WTC11 (cell line): ENCODE results near the gene PLXDC2. TPM values are rescaled to one million over a fixed set of nuclear protein-coding genes. Genes with fewer than 3 reads are reported as not detected.

Source experiments
- ATAC-seq: fragments of 200-7000 bp; cut with Tn5 transposase; 2 replicates; pipeline ENCODE4 v1.10.0; 2021; ENCODE audit warnings: mild to moderate bottlenecking, moderate library complexity
- CTCF ChIA-PET: fragments of 300-600 bp; sonication (Branson Sonifier 250); formaldehyde crosslinking; loops from one replicate; lab custom pipeline; 2021; ENCODE audit warnings: antibody characterized with exemption; lab: Charles Lee
- POLR2A ChIA-PET: fragments of 350-600 bp; sonication (Branson Sonifier 250); formaldehyde crosslinking; loops from one replicate; lab custom pipeline; 2021; ENCODE audit warnings: antibody characterized with exemption; lab: Charles Lee
- DNase-seq: peaks from one replicate; pipeline ENCODE4 v3.0.0; 2021; ENCODE audit warnings: low spot score
- H3K27ac Mint-ChIP-seq: 2 replicates; pipeline ENCODE4 v1.8.0; 2021; ENCODE audit warnings: mixed read lengths
- H3K27me3 Mint-ChIP-seq: 2 replicates; pipeline ENCODE4 v1.8.0; 2021; ENCODE audit warnings: low read depth, mild to moderate bottlenecking, moderate library complexity, mixed read lengths
- H3K36me3 Mint-ChIP-seq: 2 replicates; pipeline ENCODE4 v1.8.0; 2021; ENCODE audit warnings: mixed read lengths
- H3K4me1 Mint-ChIP-seq: 2 replicates; pipeline ENCODE4 v1.8.0; 2022; ENCODE audit warnings: mixed read lengths
- H3K4me3 Mint-ChIP-seq: 2 replicates; pipeline ENCODE4 v1.8.0; 2021; ENCODE audit warnings: mild to moderate bottlenecking, moderate library complexity, mixed read lengths
- H3K9me3 Mint-ChIP-seq: 2 replicates; pipeline ENCODE4 v1.8.0; 2021; ENCODE audit warnings: mixed read lengths
- ATF2 ChIP-seq: sonication (generic); formaldehyde crosslinking; IDR thresholded peaks from 2 replicates; pipeline ENCODE4 v1.8.1; 2022; ENCODE audit warnings: low read depth, missing genetic modification reagents, borderline replicate concordance
- ATF6 ChIP-seq: sonication (generic); formaldehyde crosslinking; IDR thresholded peaks from 2 replicates; pipeline ENCODE4 v1.8.1; 2023; ENCODE audit warnings: mild to moderate bottlenecking, missing genetic modification reagents
- E2F4 ChIP-seq: sonication (generic); formaldehyde crosslinking; IDR thresholded peaks from 2 replicates; pipeline ENCODE4 v1.8.1; 2022; ENCODE audit warnings: low read depth, mild to moderate bottlenecking, moderate library complexity, missing genetic modification reagents, borderline replicate concordance
- ELF4 ChIP-seq: sonication (generic); formaldehyde crosslinking; IDR thresholded peaks from 2 replicates; pipeline ENCODE4 v1.8.1; 2022; ENCODE audit warnings: low read depth, mild to moderate bottlenecking, moderate library complexity, missing genetic modification reagents
- EMX1 ChIP-seq: fragments of 250-450 bp; sonication (Bioruptor Pico); IDR thresholded peaks from 2 replicates; pipeline ENCODE4 v1.8.0; 2021; ENCODE audit warnings: mild to moderate bottlenecking
- ESRRA ChIP-seq: sonication (generic); formaldehyde crosslinking; IDR thresholded peaks from 2 replicates; pipeline ENCODE4 v1.8.1; 2022; ENCODE audit warnings: mild to moderate bottlenecking, missing genetic modification reagents, borderline replicate concordance
- ETV6 ChIP-seq: sonication (generic); formaldehyde crosslinking; IDR thresholded peaks from 2 replicates; pipeline ENCODE4 v1.8.1; 2022; ENCODE audit warnings: mild to moderate bottlenecking, missing genetic modification reagents
- FOXK1 ChIP-seq: sonication (generic); formaldehyde crosslinking; IDR thresholded peaks from 2 replicates; pipeline ENCODE4 v1.8.0; 2022; ENCODE audit warnings: mild to moderate bottlenecking, moderate library complexity, missing genetic modification reagents
- FOXP1 ChIP-seq: sonication (generic); formaldehyde crosslinking; IDR thresholded peaks from 2 replicates; pipeline ENCODE4 v1.8.0; 2022; ENCODE audit warnings: missing genetic modification reagents, mild to moderate bottlenecking, moderate library complexity, borderline replicate concordance
- GABPB1 ChIP-seq: sonication (generic); formaldehyde crosslinking; IDR thresholded peaks from 2 replicates; pipeline ENCODE4 v1.8.1; 2023; ENCODE audit warnings: mild to moderate bottlenecking, missing genetic modification reagents
- HMGA2 ChIP-seq: fragments of 250-450 bp; sonication (Bioruptor Pico); IDR thresholded peaks from 2 replicates; pipeline ENCODE4 v1.4.0; 2021; ENCODE audit warnings: mild to moderate bottlenecking, moderate library complexity
- JUN ChIP-seq: sonication (generic); formaldehyde crosslinking; IDR thresholded peaks from 2 replicates; pipeline ENCODE4 v1.8.0; 2023; ENCODE audit warnings: mild to moderate bottlenecking, missing genetic modification reagents
- MAX ChIP-seq: sonication (generic); formaldehyde crosslinking; IDR thresholded peaks from 2 replicates; pipeline ENCODE4 v1.8.0; 2022; ENCODE audit warnings: mild to moderate bottlenecking, missing genetic modification reagents
- MLX ChIP-seq: sonication (generic); formaldehyde crosslinking; IDR thresholded peaks from 2 replicates; pipeline ENCODE4 v1.8.1; 2023; ENCODE audit warnings: mild to moderate bottlenecking, missing genetic modification reagents, moderate library complexity
- MYBL2 ChIP-seq: sonication (generic); formaldehyde crosslinking; IDR thresholded peaks from 2 replicates; pipeline ENCODE4 v1.8.1; 2023; ENCODE audit warnings: mild to moderate bottlenecking, moderate library complexity, missing genetic modification reagents
- PRRX2 ChIP-seq: fragments of 250-450 bp; sonication (Bioruptor Pico); IDR thresholded peaks from 2 replicates; pipeline ENCODE4 v1.8.0; 2021; ENCODE audit warnings: mild to moderate bottlenecking
- SMAD3 ChIP-seq: sonication (generic); formaldehyde crosslinking; IDR thresholded peaks from 2 replicates; pipeline ENCODE4 v1.8.0; 2022; ENCODE audit warnings: missing genetic modification reagents, mild to moderate bottlenecking, borderline replicate concordance
- SMAD4 ChIP-seq: sonication (generic); formaldehyde crosslinking; IDR thresholded peaks from 2 replicates; pipeline ENCODE4 v1.8.0; 2022; ENCODE audit warnings: mild to moderate bottlenecking, missing genetic modification reagents
- TCF7 ChIP-seq: sonication (generic); formaldehyde crosslinking; IDR thresholded peaks from 2 replicates; pipeline ENCODE4 v1.8.0; 2022; ENCODE audit warnings: mild to moderate bottlenecking, low read depth, missing genetic modification reagents, moderate library complexity
- TP53 ChIP-seq: sonication (generic); formaldehyde crosslinking; IDR thresholded peaks from 2 replicates; pipeline ENCODE4 v1.8.1; 2023; ENCODE audit warnings: mild to moderate bottlenecking, missing genetic modification reagents
- USF2 ChIP-seq: sonication (generic); formaldehyde crosslinking; IDR thresholded peaks from 2 replicates; pipeline ENCODE4 v1.8.1; 2023; ENCODE audit warnings: mild to moderate bottlenecking, missing genetic modification reagents, moderate library complexity
- ZBTB21 ChIP-seq: sonication (generic); formaldehyde crosslinking; IDR thresholded peaks from 2 replicates; pipeline ENCODE4 v1.8.1; 2023; ENCODE audit warnings: mild to moderate bottlenecking, missing genetic modification reagents, borderline replicate concordance
- ZBTB43 ChIP-seq: sonication (generic); formaldehyde crosslinking; IDR thresholded peaks from 2 replicates; pipeline ENCODE4 v1.8.1; 2023; ENCODE audit warnings: mild to moderate bottlenecking, missing genetic modification reagents
- ZNF281 ChIP-seq: sonication (generic); formaldehyde crosslinking; IDR thresholded peaks from 2 replicates; pipeline ENCODE4 v1.8.0; 2023; ENCODE audit warnings: mild to moderate bottlenecking, missing genetic modification reagents
- ZNF423 ChIP-seq: fragments of 250-450 bp; sonication (Bioruptor Pico); IDR thresholded peaks from 2 replicates; pipeline ENCODE4 v2.1.2; 2022; ENCODE audit warnings: mild to moderate bottlenecking, moderate library complexity
- total RNA-seq: library from RNA; stranded (reverse); gene quantifications from 3 replicates; pipeline ENCODE4 v1.2.3, GENCODE V29; 2021

Gene PLXDC2
- total RNA-seq, 1 experiment from 2014 or later, result 31.7 TPM

- Mint-ChIP-seq H3K4me1 (peaks cover 74% of the 10 kb centered on the region), H3K36me3 (peaks cover 18% of the 10 kb centered on the region), H3K27me3 (no peaks in the 10 kb centered on the region), H3K27ac (no peak overlapping the region), H3K4me3 (no peak overlapping the region), H3K9me3 (no peaks in the 10 kb centered on the region)
- ChIA-PET POLR2A (no interaction called here), CTCF (no interaction called here)
- DNase-seq (no peak), ATAC-seq (no peak)
- TF ChIP-seq FOXP1 (CRISPR knock-in tag), result no peak
- TF ChIP-seq E2F4 (CRISPR knock-in tag), result no peak
- no peak for TF ChIP-seq ZNF423 (CRISPR knock-in tag)
- no peak for TF ChIP-seq ATF6 (CRISPR knock-in tag)
- no peak for TF ChIP-seq ZNF281 (CRISPR knock-in tag)
- TF ChIP-seq ESRRA, result no peak
- TF ChIP-seq PRRX2, result no peak
- TF ChIP-seq ETV6 (CRISPR knock-in tag), result no peak
- TF ChIP-seq MAX, result no peak
- TF ChIP-seq HMGA2 (CRISPR knock-in tag), result no peak
- no peak for TF ChIP-seq MLX (CRISPR knock-in tag)
- no peak for TF ChIP-seq EMX1 (CRISPR knock-in tag)
- no peak for TF ChIP-seq ZBTB43 (CRISPR knock-in tag)
- TF ChIP-seq MYBL2 (CRISPR knock-in tag), result no peak
Observed at GRCh38 chr10:20002657-20003056, 186.4 kb downstream of the PLXDC2 start.

- no peaks in the 10 kb centered on the region for H3K9me3 Mint-ChIP-seq
- H3K36me3 Mint-ChIP-seq, result peaks cover 21% of the 10 kb centered on the region
- ATAC-seq (no peak), DNase-seq (no peak)
- peaks cover 60% of the 10 kb centered on the region for H3K4me1 Mint-ChIP-seq
- ChIA-PET CTCF (no interaction called here), POLR2A (no interaction called here)
- H3K4me3 Mint-ChIP-seq, result no peak overlapping the region
- H3K27me3 Mint-ChIP-seq, result no peaks in the 10 kb centered on the region
- H3K27ac Mint-ChIP-seq, result no peak overlapping the region; the same call in 1 of the 2 replicates
- no peak for TF ChIP-seq ZBTB21 (CRISPR knock-in tag)
- no peak for TF ChIP-seq FOXK1 (CRISPR knock-in tag)
- TF ChIP-seq FOXP1 (CRISPR knock-in tag), result no peak
- TF ChIP-seq JUN (CRISPR knock-in tag), result no peak
- no peak for TF ChIP-seq SMAD4 (CRISPR knock-in tag)
- no peak for TF ChIP-seq MAX
- TF ChIP-seq TP53 (CRISPR knock-in tag), result no peak
- TF ChIP-seq GABPB1 (CRISPR knock-in tag), result no peak
- TF ChIP-seq ELF4 (CRISPR knock-in tag), result no peak
- TF ChIP-seq TCF7 (CRISPR knock-in tag), result no peak
- TF ChIP-seq SMAD3 (CRISPR knock-in tag), result no peak
- no peak for TF ChIP-seq MLX (CRISPR knock-in tag)
- no peak for TF ChIP-seq ATF2 (CRISPR knock-in tag)
- TF ChIP-seq USF2 (CRISPR knock-in tag), result no peak
Observed at GRCh38 chr10:20004087-20004523, 187.9 kb downstream of the PLXDC2 start.
